ENCODE results near the gene PCDHGA11.
"Not testable (repeated sequence)": the region's sequence is repeated elsewhere in the genome, so short reads cannot be mapped to it uniquely, and the experiment has no call there.

The PCDHGA11 gene

DNA sequence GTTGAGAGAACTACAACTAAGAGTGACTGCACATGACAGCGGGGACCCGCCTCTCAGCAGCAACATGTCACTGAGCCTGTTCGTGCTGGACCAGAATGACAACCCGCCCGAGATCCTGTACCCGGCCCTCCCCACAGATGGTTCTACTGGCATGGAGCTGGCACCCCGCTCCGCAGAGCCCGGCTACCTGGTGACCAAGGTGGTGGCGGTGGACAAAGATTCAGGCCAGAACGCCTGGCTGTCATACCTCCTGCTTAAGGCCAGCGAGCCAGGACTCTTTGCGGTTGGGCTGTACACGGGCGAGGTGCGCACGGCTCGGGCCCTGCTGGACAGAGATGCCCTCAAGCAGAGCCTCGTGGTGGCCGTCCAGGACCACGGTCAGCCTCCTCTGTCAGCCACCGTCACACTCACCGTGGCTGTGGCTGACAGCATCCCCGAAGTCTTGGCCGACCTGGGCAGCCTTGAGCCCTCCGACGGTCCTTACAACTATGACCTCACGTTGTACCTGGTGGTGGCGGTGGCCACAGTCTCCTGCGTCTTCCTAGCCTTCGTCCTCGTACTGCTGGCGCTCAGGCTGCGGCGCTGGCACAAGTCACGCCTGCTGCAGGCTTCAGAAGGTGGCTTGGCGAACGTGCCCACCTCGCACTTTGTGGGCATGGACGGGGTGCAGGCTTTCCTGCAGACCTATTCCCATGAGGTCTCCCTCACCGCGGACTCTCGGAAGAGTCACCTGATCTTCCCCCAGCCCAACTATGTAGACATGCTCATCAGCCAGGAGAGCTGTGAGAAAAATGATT is 36.2 kb upstream of the PCDHGA11 start:
- Histone ChIP-seq H3K4me2 (ENCODE audit: low read length, poor library complexity, severe bottlenecking) (no peak overlapping the region), H3K4ac (ENCODE audit: low read depth in 1 of 2, low read length in 2 of 2) (no peak overlapping the region), H2BK120ac (ENCODE audit: low read depth, low read length) (no peak overlapping the region), H2BK15ac (ENCODE audit: low read depth, poor library complexity, severe bottlenecking) (no peak overlapping the region), H3K4me3 (ENCODE audit: insufficient read depth in 1 of 2, low read depth in 1 of 2, low read length in 2 of 2) (no peak overlapping the region), H2AFZ (ENCODE audit: low read depth, low read length) (no peak overlapping the region), H2BK5ac (ENCODE audit: low read depth, low read length, poor library complexity, severe bottlenecking) (no peak overlapping the region), H2BK12ac (ENCODE audit: low read length in 2 of 2) (no peak overlapping the region), H3K9ac (ENCODE audit: low read length) (no peak overlapping the region), H3K27ac (ENCODE audit: low read length, poor library complexity, severe bottlenecking) (no peak overlapping the region), H2AK5ac (ENCODE audit: low read length, severe bottlenecking) (no peak overlapping the region), H4K91ac (ENCODE audit: low read length) (no peak overlapping the region), H3K79me1 (replicated peaks; ENCODE audit: low read length, poor library complexity, severe bottlenecking) (peaks cover 7% of the 10 kb centered on the region), H3K14ac (ENCODE audit: low read length in 2 of 2) (no peak overlapping the region), H3K9me3 (ENCODE audit: control insufficient read depth, low read length) (peaks cover 44% of the 10 kb centered on the region), H3K36me3 (ENCODE audit: control insufficient read depth in 1 of 2, insufficient read depth in 2 of 2, low read depth in 1 of 2, low read length in 2 of 2) (peaks cover 0 to 8% of the 10 kb centered on the region in 2 experiments), H3K27me3 (ENCODE audit: control insufficient read depth in 1 of 2, insufficient read depth in 1 of 2, low read length in 2 of 2) (no peaks in the 10 kb centered on the region), H3K23ac (ENCODE audit: low read length in 2 of 2) (no peak overlapping the region), H3K18ac (ENCODE audit: low read depth in 1 of 2, low read length in 2 of 2) (no peak overlapping the region), H4K8ac (ENCODE audit: low read length) (no peak overlapping the region), H3K4me1 (ENCODE audit: control insufficient read depth, insufficient read depth, low read depth, low read length) (peaks cover 2% of the 10 kb centered on the region)
- DNase-seq, result no peak
- WGBS, result 92% methylated on average over 40 of the region's 43 CpGs

DNA sequence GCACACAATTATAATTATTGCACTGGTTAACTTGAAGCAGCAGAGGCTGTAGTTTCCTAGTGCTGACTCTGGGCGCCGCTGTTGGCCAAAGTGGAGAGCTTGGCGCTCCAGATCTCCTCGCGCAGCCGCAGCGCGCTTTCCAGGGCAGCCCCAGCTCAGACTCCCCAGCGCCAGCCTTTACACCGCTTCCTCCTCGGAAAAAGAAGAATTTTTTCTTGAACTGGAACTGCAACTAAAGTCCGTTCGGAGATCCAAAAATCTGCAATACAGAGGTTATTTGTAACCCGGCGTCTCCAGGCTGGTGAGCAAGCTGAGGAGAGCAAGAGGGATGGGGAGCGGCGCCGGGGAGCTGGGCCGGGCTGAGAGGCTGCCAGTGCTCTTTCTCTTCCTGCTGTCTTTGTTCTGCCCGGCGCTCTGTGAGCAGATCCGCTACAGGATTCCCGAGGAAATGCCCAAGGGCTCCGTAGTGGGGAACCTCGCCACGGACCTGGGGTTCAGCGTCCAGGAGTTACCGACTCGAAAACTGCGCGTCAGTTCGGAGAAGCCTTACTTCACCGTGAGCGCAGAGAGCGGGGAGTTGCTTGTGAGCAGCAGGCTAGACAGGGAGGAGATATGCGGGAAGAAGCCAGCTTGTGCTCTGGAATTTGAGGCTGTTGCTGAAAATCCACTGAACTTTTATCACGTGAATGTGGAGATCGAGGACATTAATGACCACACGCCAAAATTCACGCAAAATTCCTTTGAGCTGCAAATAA is 33.1 kb upstream of the PCDHGA11 start, which contains the start of gene PCDHGB4:
Gene PCDHGB4 (plus strand): TSS at position 142 of the 755 bp plus-strand sequence. CDS start 187 bp downstream, at position 329.
- Histone ChIP-seq H3K36me3 (ENCODE audit: control insufficient read depth in 1 of 2, insufficient read depth in 2 of 2, low read depth in 1 of 2, low read length in 2 of 2) (peaks cover 0 to 14% of the 10 kb centered on the region in 2 experiments), H3K9me3 (ENCODE audit: control insufficient read depth, low read length) (peaks cover 62% of the 10 kb centered on the region), H3K79me1 (replicated peaks; ENCODE audit: low read length, poor library complexity, severe bottlenecking) (peaks cover 12% of the 10 kb centered on the region), H3K4me3 (ENCODE audit: insufficient read depth in 1 of 2, low read depth in 1 of 2, low read length in 2 of 2) (peak within 1 kb of the TSS; percentile 47 to 62), H3K27ac (ENCODE audit: low read length, poor library complexity, severe bottlenecking) (peak within 1 kb of the TSS; percentile 57)
- not testable (repeated sequence) for H4K8ac ChIP-seq (ENCODE audit: low read length); H2BK15ac ChIP-seq (ENCODE audit: low read depth, poor library complexity, severe bottlenecking); H2AFZ ChIP-seq (ENCODE audit: low read depth, low read length); H2BK5ac ChIP-seq (ENCODE audit: low read depth, low read length, poor library complexity, severe bottlenecking); H3K4me2 ChIP-seq (ENCODE audit: low read length, poor library complexity, severe bottlenecking); H2BK120ac ChIP-seq (ENCODE audit: low read depth, low read length); H3K4ac ChIP-seq (ENCODE audit: low read depth in 1 of 2, low read length in 2 of 2); H3K18ac ChIP-seq (ENCODE audit: low read depth in 1 of 2, low read length in 2 of 2); H3K9ac ChIP-seq (ENCODE audit: low read length); H3K23ac ChIP-seq (ENCODE audit: low read length in 2 of 2); H2AK5ac ChIP-seq (ENCODE audit: low read length, severe bottlenecking); H3K14ac ChIP-seq (ENCODE audit: low read length in 2 of 2); H4K91ac ChIP-seq (ENCODE audit: low read length); H3K27me3 ChIP-seq (ENCODE audit: control insufficient read depth in 1 of 2, insufficient read depth in 1 of 2, low read length in 2 of 2); H2BK12ac ChIP-seq (ENCODE audit: low read length in 2 of 2); H3K4me1 ChIP-seq (ENCODE audit: control insufficient read depth, insufficient read depth, low read depth, low read length)
- peak; percentile 74 for DNase-seq
- 21% methylated on average over 10 of the region's 40 CpGs for WGBS

DNA sequence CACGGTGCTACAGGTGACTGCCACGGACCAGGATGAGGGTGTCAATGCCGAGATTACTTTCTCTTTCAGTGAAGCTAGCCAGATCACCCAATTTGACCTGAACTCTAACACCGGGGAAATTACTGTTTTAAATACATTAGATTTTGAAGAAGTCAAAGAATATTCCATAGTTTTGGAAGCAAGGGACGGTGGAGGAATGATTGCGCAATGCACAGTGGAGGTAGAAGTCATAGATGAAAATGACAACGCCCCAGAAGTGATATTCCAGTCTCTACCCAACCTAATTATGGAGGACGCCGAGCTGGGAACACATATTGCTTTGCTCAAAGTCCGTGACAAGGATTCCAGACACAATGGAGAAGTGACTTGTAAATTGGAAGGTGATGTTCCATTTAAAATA is 32.2 kb upstream of the PCDHGA11 start:
- Histone ChIP-seq H3K4me1 (ENCODE audit: control insufficient read depth, insufficient read depth, low read depth, low read length) (peaks cover 3% of the 10 kb centered on the region), H3K27ac (ENCODE audit: low read length, poor library complexity, severe bottlenecking) (no peak overlapping the region), H2AFZ (ENCODE audit: low read depth, low read length) (no peak overlapping the region), H3K9me3 (ENCODE audit: control insufficient read depth, low read length) (peaks cover 63% of the 10 kb centered on the region), H3K36me3 (ENCODE audit: control insufficient read depth in 1 of 2, insufficient read depth in 2 of 2, low read depth in 1 of 2, low read length in 2 of 2) (peaks cover 0 to 22% of the 10 kb centered on the region in 2 experiments), H2AK5ac (ENCODE audit: low read length, severe bottlenecking) (no peak overlapping the region), H3K9ac (ENCODE audit: low read length) (no peak overlapping the region), H3K4me3 (ENCODE audit: insufficient read depth in 1 of 2, low read depth in 1 of 2, low read length in 2 of 2) (peak overlapping the region in 1 of 2 experiments; percentile 59), H3K27me3 (ENCODE audit: control insufficient read depth in 1 of 2, insufficient read depth in 1 of 2, low read length in 2 of 2) (no peaks in the 10 kb centered on the region), H3K79me1 (replicated peaks; ENCODE audit: low read length, poor library complexity, severe bottlenecking) (peaks cover 18% of the 10 kb centered on the region), H2BK15ac (ENCODE audit: low read depth, poor library complexity, severe bottlenecking) (no peak overlapping the region), H2BK120ac (ENCODE audit: low read depth, low read length) (no peak overlapping the region), H3K18ac (ENCODE audit: low read depth in 1 of 2, low read length in 2 of 2) (no peak overlapping the region), H4K91ac (ENCODE audit: low read length) (no peak overlapping the region), H3K23ac (ENCODE audit: low read length in 2 of 2) (no peak overlapping the region), H2BK5ac (ENCODE audit: low read depth, low read length, poor library complexity, severe bottlenecking) (no peak overlapping the region), H3K4ac (ENCODE audit: low read depth in 1 of 2, low read length in 2 of 2) (no peak overlapping the region), H3K14ac (ENCODE audit: low read length in 2 of 2) (no peak overlapping the region), H2BK12ac (ENCODE audit: low read length in 2 of 2) (no peak overlapping the region), H3K4me2 (ENCODE audit: low read length, poor library complexity, severe bottlenecking) (no peak overlapping the region), H4K8ac (ENCODE audit: low read length) (no peak overlapping the region)
- no peak for DNase-seq
- 97% methylated on average over 7 of the region's 10 CpGs for WGBS

Measured in mesenchymal stem cell (in vitro differentiated cells and primary cell).